K562 (cell line): ENCODE measurements around the gene MYADML2. TPM values are rescaled to one million over a fixed set of nuclear protein-coding genes. Genes with fewer than 3 reads are reported as not detected.

ENCODE experiments used
- ATAC-seq: fragments of 200-7000 bp; cut with Tn5 transposase; 3 replicates; pipeline ENCODE4 v1.9.1; 2020; ENCODE audit warnings: moderate library complexity
- BruUV-seq: library from RNA; stranded (reverse); fragments of 400-500 nt; replicated peaks from 2 replicates; lab custom pipeline; 2021; lab: Mats Ljungman, UMichigan
- CTCF ChIA-PET: fragments of 300-600 bp; formaldehyde crosslinking; extraction: SDS; loops from one replicate; lab custom pipeline; 2021; ENCODE audit warnings: low intra/inter-chr PET ratio; lab: Yijun Ruan, JAX
- POLR2A ChIA-PET: fragments of 300-600, 350-650 bp; sonication (Branson Sonifier 250); formaldehyde crosslinking; extraction: SDS; loops from one replicate; lab custom pipeline; 2021; ENCODE audit warnings: antibody characterized with exemption, inconsistent platforms; lab: Yijun Ruan, JAX
- DNase-seq, 4 experiments: peaks; one replicate each; pipeline versions ENCODE4 v3.0.0 to v3.0.0-alpha.2; 2011 to 2018; ENCODE audit warnings: low spot score in 3 of 4, mixed read lengths in 3 of 4; ENCODE audit errors: extremely low read depth in 1 of 4
- FAIRE-seq: peaks from 2 replicates; lab custom pipeline; 2011; peaks lifted over from hg19 to GRCh38; lab: Jason Lieb, UNC
- H2AFZ ChIP-seq: 2 replicates; pipeline ENCODE4 v1.6.0; 2011; ENCODE audit warnings: low read depth, low read length, control low read depth, inconsistent platforms
- H3K27ac ChIP-seq: fragments of 200-600 bp; 3 replicates; pipeline ENCODE4 v1.8.0; 2011; ENCODE audit warnings: low read depth, mild to moderate bottlenecking, control low read depth, inconsistent platforms, low read length, moderate library complexity, mixed read lengths; ENCODE audit errors: extremely low read depth
- H3K27me3 ChIP-seq, 2 experiments: fragments of 300-600 bp in 1 of 2; 2 replicates in 1 of 2; 3 replicates in 1 of 2; pipeline versions ENCODE4 v1.6.0 to v1.8.0; 2011; ENCODE audit warnings: inconsistent platforms in 2 of 2, low read length in 2 of 2, mild to moderate bottlenecking in 1 of 2, mixed read lengths in 1 of 2, moderate library complexity in 1 of 2; ENCODE audit not compliant: control insufficient read depth in 2 of 2, insufficient read depth in 2 of 2
- H3K36me3 ChIP-seq: fragments of 300-600 bp; 3 replicates; pipeline ENCODE4 v1.8.0; 2011; ENCODE audit warnings: mild to moderate bottlenecking, low read length, inconsistent platforms; ENCODE audit not compliant: control insufficient read depth, insufficient read depth
- H3K4me1 ChIP-seq, 2 experiments: fragments of 200-600 bp in 1 of 2; replicated peaks in 1 of 2; 2 replicates in 1 of 2; 3 replicates in 1 of 2; pipeline versions ENCODE4 v1.5.1 to v1.8.0; 2011; ENCODE audit warnings: inconsistent platforms in 2 of 2, low read length in 2 of 2, mild to moderate bottlenecking in 1 of 2, mixed read lengths in 1 of 2, moderate library complexity in 1 of 2; ENCODE audit not compliant: control insufficient read depth in 2 of 2, insufficient read depth in 2 of 2
- H3K4me2 ChIP-seq: 2 replicates; pipeline ENCODE4 v1.6.1; 2011; ENCODE audit warnings: low read length, control low read depth, inconsistent platforms, mixed read lengths; ENCODE audit not compliant: insufficient read depth
- H3K4me3 ChIP-seq: fragments of 200-600 bp; sonication (generic), shearing (Covaris generic); 2 replicates; pipeline ENCODE4 v1.5.1; 2016; ENCODE audit warnings: control low read depth, inconsistent platforms
- H3K79me2 ChIP-seq: fragments of 200-600 bp; 3 replicates; pipeline ENCODE4 v1.8.0; 2011; ENCODE audit warnings: low read length, inconsistent platforms; ENCODE audit not compliant: control insufficient read depth, insufficient read depth
- H3K9ac ChIP-seq, 2 experiments: 2 replicates each; pipeline versions ENCODE4 v1.6.0 to v1.6.1; 2011; ENCODE audit warnings: low read depth in 2 of 2, low read length in 2 of 2, control low read depth in 1 of 2, inconsistent platforms in 1 of 2, mild to moderate bottlenecking in 1 of 2, mixed read lengths in 1 of 2; ENCODE audit not compliant: insufficient read depth in 1 of 2
- H3K9me1 ChIP-seq: one replicate; pipeline ENCODE4 v1.6.0; 2011; ENCODE audit warnings: inconsistent platforms, mild to moderate bottlenecking, low read length, moderate library complexity; ENCODE audit not compliant: control insufficient read depth, insufficient read depth
- H3K9me3 ChIP-seq: replicated peaks from 2 replicates; pipeline ENCODE4 v1.5.1; 2011; ENCODE audit warnings: low read depth, low read length, inconsistent platforms; ENCODE audit not compliant: control insufficient read depth, insufficient read depth
- H4K20me1 ChIP-seq: replicated peaks from 2 replicates; pipeline ENCODE4 v1.6.1; 2011; ENCODE audit warnings: low read length, inconsistent platforms, mixed read lengths; ENCODE audit not compliant: control insufficient read depth, insufficient read depth
- ATF6 ChIP-seq: sonication (generic); formaldehyde crosslinking; IDR thresholded peaks from 2 replicates; pipeline ENCODE4 v1.4.0; 2020; ENCODE audit warnings: mild to moderate bottlenecking, missing genetic modification reagents
- CTCF ChIP-seq, 3 experiments: IDR thresholded peaks in 2 of 3; conservative IDR thresholded peaks in 1 of 3; 2 replicates each; pipeline ENCODE4 v1.5.1; 2011 to 2012; ENCODE audit warnings: low read length in 3 of 3, mild to moderate bottlenecking in 3 of 3, control low read depth in 2 of 3, improper control_type of control experiment in 1 of 3, inconsistent platforms in 1 of 3, low read depth in 1 of 3, mixed read lengths in 1 of 3, moderate library complexity in 1 of 3; ENCODE audit not compliant: insufficient read depth in 2 of 3
- POLR2G ChIP-seq: fragments of 200-400 bp; formaldehyde crosslinking; IDR thresholded peaks from 2 replicates; pipeline ENCODE4 v1.6.1; 2017; ENCODE audit warnings: low read depth, mild to moderate bottlenecking, antibody characterized with exemption, low read length, moderate library complexity
- WGBS: fragments of 100-300 bp; shearing (Covaris generic); methylation state at CpG from one replicate; pipeline ENCODE4 v1.1.6; 2016; ENCODE audit warnings: low coverage, mixed read lengths; ENCODE audit not compliant: insufficient coverage; ENCODE audit errors: missing lambda C conversion rate; 5-methylcytosine and 5-hydroxymethylcytosine counted together
- in situ Hi-C: fragments of 300-500 bp; cut with MboI; formaldehyde crosslinking; loops from 4 replicates; pipeline ENCODE4 v1.15.0; 2018; ENCODE audit warnings: inconsistent platforms, mixed read lengths
- intact Hi-C: fragments of 100-400 bp; cut with micrococcal nuclease; formaldehyde crosslinking; loops from 2 replicates; pipeline ENCODE4 v1.14.2; 2022
- polyA plus RNA-seq, 8 experiments: library from polyadenylated mRNA; depleted of rRNA in 4 of 8; stranded (reverse) in 5 of 8; unstranded in 3 of 8; fragments of >200 nt; fragmentation: Nextera tagmentation in 2 of 8; fragmentation: Illumina TruSeq in 1 of 8; extraction: Ambion mirVana in 2 of 8; extraction: Trizol in 1 of 8; gene quantifications; 2 replicates each; pipeline versions ENCODE4 v1.2.1 to v1.2.3, GENCODE V29; 2011 to 2014; ENCODE audit warnings: inconsistent platforms in 1 of 8, missing spikeins in 1 of 8
- total RNA-seq, 7 experiments: library from RNA; depleted of rRNA in 6 of 7; stranded (reverse); fragments of >200 nt in 6 of 7; fragmentation: Illumina TruSeq in 2 of 7; extraction: Trizol in 2 of 7; gene quantifications; 2 replicates each; pipeline versions ENCODE4 v1.2.1 to v1.2.3, GENCODE V29; 2011 to 2021; ENCODE audit warnings: low replicate concordance in 1 of 7

The MYADML2 gene
- total and polyA plus RNA-seq, 9 of the 15 experiments (the other 6 are each of a cell fraction or from before 2014, with no cell fraction given): not detected

GRCh38 chr17:81907219-81908145 is 39.6 kb downstream of the MYADML2 start:
- no peaks in the 10 kb centered on the region for H3K9me3 ChIP-seq
- no peak overlapping the region for H3K27ac ChIP-seq
- no TSS peak for BruUV-seq
- peaks cover 76% of the 10 kb centered on the region; the same call in 2 of the 3 replicates for H3K36me3 ChIP-seq
- TF ChIP-seq ATF6: no peak
- peak; percentile 54 for TF ChIP-seq POLR2G
- 0 out of 6 replicates have a peak, but pooled peaks of 2 of the 3 experiments have one; percentile 0 to 14 for TF ChIP-seq CTCF (IDR thresholded peaks at IDR 0.05 in 2 of 3, conservative IDR thresholded peaks at IDR 0.05 in 1 of 3; ENCODE audit: insufficient read depth in 2 of 3, low read depth in 1 of 3, low read length in 3 of 3)
- no peak overlapping the region for H3K4me2 ChIP-seq
- H3K4me1 ChIP-seq: peaks cover 23 to 95% of the 10 kb centered on the region in 2 experiments
- peaks cover 6% of the 10 kb centered on the region for H4K20me1 ChIP-seq
- H3K27me3 ChIP-seq: no peaks in the 10 kb centered on the region
- no peak overlapping the region for H2AFZ ChIP-seq
- peaks cover 23% of the 10 kb centered on the region for H3K79me2 ChIP-seq
- no peak for DNase-seq
- POLR2A ChIA-PET: interaction anchor here (0.9 to 1.3 kb wide), 3 partner anchors 10 to 16 kb away, joined by 3 read pairs; no protein-coding TSS in a partner anchor
- peaks cover 3% of the 10 kb centered on the region for H3K9me1 ChIP-seq
- no peak for ATAC-seq
- peak overlapping the region in 1 of 2 experiments; percentile 45; a peak in 2 of 4 replicates for H3K9ac ChIP-seq
- in situ Hi-C loops: no loop called here
- 94% methylated on average over 22 of the region's 26 CpGs for WGBS
- H3K4me3 ChIP-seq: no peak overlapping the region
- CTCF ChIA-PET: no interaction called here
- intact Hi-C loops: no loop called here
- no peak for FAIRE-seq
